ENCODE results near the gene SLC38A6. TPM values are rescaled to one million over a fixed set of nuclear protein-coding genes. Genes with fewer than 3 reads are reported as not detected.

Gene SLC38A6
- total and polyA plus RNA-seq, 2 donors from 2014 or later: 16.6 to 21.9 TPM

DNA sequence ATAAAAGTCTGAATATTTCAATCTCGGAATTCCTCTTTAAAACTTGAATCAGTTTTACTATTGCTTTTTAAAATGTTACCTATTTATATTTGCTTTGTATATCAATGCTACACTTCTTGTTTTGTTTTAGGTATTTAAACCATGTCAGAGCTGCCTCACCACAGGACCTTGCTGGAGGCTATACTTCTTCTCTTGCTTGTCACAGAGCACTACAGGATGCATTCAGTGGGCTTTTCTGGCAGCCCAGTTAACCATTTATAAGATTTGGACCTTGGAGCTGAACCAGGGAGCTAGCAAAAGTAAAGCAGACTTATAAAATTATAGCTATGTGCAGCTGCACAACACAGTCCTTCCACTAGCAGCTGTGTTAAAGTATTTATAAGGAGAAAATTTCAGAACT, 12.9 kb upstream of the SLC38A6 start:
- intact Hi-C loops (cut with DNase I): no loop called here
- Histone ChIP-seq H3K36me3 (ENCODE audit: control insufficient read depth in 2 of 3, insufficient read depth in 3 of 3, low read length in 3 of 3) (no peaks in the 10 kb centered on the region), H3K27me3 (ENCODE audit: control insufficient read depth, insufficient read depth, low read length) (no peaks in the 10 kb centered on the region), H3K4me1 (ENCODE audit: control insufficient read depth in 2 of 3, insufficient read depth in 2 of 3, low read depth in 1 of 3, low read length in 3 of 3) (no peaks in the 10 kb centered on the region), H3K4me3 (ENCODE audit: low read length in 3 of 3) (no peak overlapping the region), H3K27ac (ENCODE audit: low read depth in 2 of 2, low read length in 2 of 2) (no peak overlapping the region), H3K9me3 (ENCODE audit: control insufficient read depth in 2 of 3, insufficient read depth in 1 of 3, low read length in 3 of 3) (no peaks in the 10 kb centered on the region), H3K9ac (ENCODE audit: low read length in 3 of 3) (no peak overlapping the region)
- no peak for TF ChIP-seq CTCF (IDR thresholded peaks at IDR 0.05; ENCODE audit: borderline replicate concordance, extremely low read depth, insufficient read depth)
- FAIRE-seq (no peak), DNase-seq (peak in 1 of 5 donors; percentile 23)

GRCh38 chr14:60968671-60969070, 12.4 kb upstream of the SLC38A6 start:
- H3K27ac ChIP-seq (ENCODE audit: low read depth in 2 of 2, low read length in 2 of 2): no peak overlapping the region
- no peak for TF ChIP-seq CTCF (IDR thresholded peaks at IDR 0.05; ENCODE audit: borderline replicate concordance, extremely low read depth, insufficient read depth)
- no peaks in the 10 kb centered on the region for H3K9me3 ChIP-seq (ENCODE audit: control insufficient read depth in 2 of 3, insufficient read depth in 1 of 3, low read length in 3 of 3)
- no peak overlapping the region for H3K4me3 ChIP-seq (ENCODE audit: low read length in 3 of 3)
- intact Hi-C loops (cut with DNase I): no loop called here
- H3K27me3 ChIP-seq (ENCODE audit: control insufficient read depth, insufficient read depth, low read length): no peaks in the 10 kb centered on the region
- no peaks in the 10 kb centered on the region for H3K4me1 ChIP-seq (ENCODE audit: control insufficient read depth in 2 of 3, insufficient read depth in 2 of 3, low read depth in 1 of 3, low read length in 3 of 3)
- no peak for DNase-seq
- H3K36me3 ChIP-seq (ENCODE audit: control insufficient read depth in 2 of 3, insufficient read depth in 3 of 3, low read length in 3 of 3): no peaks in the 10 kb centered on the region
- H3K9ac ChIP-seq (ENCODE audit: low read length in 3 of 3): no peak overlapping the region
- FAIRE-seq: peak; percentile 74

- no peaks in the 10 kb centered on the region for H3K4me1 ChIP-seq (ENCODE audit: control insufficient read depth in 2 of 3, insufficient read depth in 2 of 3, low read depth in 1 of 3, low read length in 3 of 3)
- TF ChIP-seq CTCF (IDR thresholded peaks at IDR 0.05; ENCODE audit: borderline replicate concordance, extremely low read depth, insufficient read depth): no peak
- H3K4me3 ChIP-seq (ENCODE audit: low read length in 3 of 3): no peak overlapping the region
- DNase-seq (no peak), FAIRE-seq (no peak)
- no peaks in the 10 kb centered on the region for H3K27me3 ChIP-seq (ENCODE audit: control insufficient read depth, insufficient read depth, low read length)
- H3K9me3 ChIP-seq (ENCODE audit: control insufficient read depth in 2 of 3, insufficient read depth in 1 of 3, low read length in 3 of 3): no peaks in the 10 kb centered on the region
- H3K27ac ChIP-seq (ENCODE audit: low read depth in 2 of 2, low read length in 2 of 2): no peak overlapping the region
- intact Hi-C loops (cut with DNase I): no loop called here
- H3K9ac ChIP-seq (ENCODE audit: low read length in 3 of 3): no peak overlapping the region
- H3K36me3 ChIP-seq (ENCODE audit: control insufficient read depth in 2 of 3, insufficient read depth in 3 of 3, low read length in 3 of 3): peaks cover 0 to 5% (median 0%) of the 10 kb centered on the region in 3 donors
Measured at GRCh38 chr14:60970146-60970545, 10.9 kb upstream of the SLC38A6 start.

DNA sequence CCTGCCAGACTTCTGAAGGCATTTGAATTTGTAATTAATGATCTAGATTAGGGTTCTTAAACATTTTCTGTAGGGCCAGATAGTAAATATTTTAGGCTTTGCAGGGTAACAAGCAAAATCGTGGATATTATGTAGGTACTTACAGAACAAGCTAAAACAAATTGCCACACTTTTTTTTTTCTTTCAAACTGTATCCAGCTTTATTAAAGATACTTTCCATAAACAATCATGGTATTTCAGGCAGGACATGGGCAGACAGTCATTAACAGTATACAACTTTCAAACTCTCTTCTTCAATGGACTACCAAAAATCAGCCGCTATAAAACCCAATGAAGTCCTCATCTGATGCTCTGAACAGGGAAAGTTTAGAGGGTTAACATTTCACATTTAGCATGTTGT, 9.8 kb upstream of the SLC38A6 start:
- intact Hi-C loops (cut with DNase I): no loop called here
- TF ChIP-seq CTCF (IDR thresholded peaks at IDR 0.05; ENCODE audit: borderline replicate concordance, extremely low read depth, insufficient read depth): no peak
- no peak overlapping the region for H3K9ac ChIP-seq (ENCODE audit: low read length in 3 of 3)
- H3K4me1 ChIP-seq (ENCODE audit: control insufficient read depth in 2 of 3, insufficient read depth in 2 of 3, low read depth in 1 of 3, low read length in 3 of 3): no peaks in the 10 kb centered on the region
- no peak overlapping the region for H3K4me3 ChIP-seq (ENCODE audit: low read length in 3 of 3)
- peaks cover 0 to 5% (median 3%) of the 10 kb centered on the region in 3 donors for H3K36me3 ChIP-seq (ENCODE audit: control insufficient read depth in 2 of 3, insufficient read depth in 3 of 3, low read length in 3 of 3)
- FAIRE-seq (no peak), DNase-seq (no peak)
- no peak overlapping the region for H3K27ac ChIP-seq (ENCODE audit: low read depth in 2 of 2, low read length in 2 of 2)
- H3K27me3 ChIP-seq (ENCODE audit: control insufficient read depth, insufficient read depth, low read length): no peaks in the 10 kb centered on the region
- H3K9me3 ChIP-seq (ENCODE audit: control insufficient read depth in 2 of 3, insufficient read depth in 1 of 3, low read length in 3 of 3): no peaks in the 10 kb centered on the region
